ENCODE results near the gene EPB41L5.

GRCh38 chr2:120059483-120059882 lies 46.6 kb downstream of the EPB41L5 start:
- no peak for TF ChIP-seq CTCF (conservative IDR thresholded peaks at IDR 0.05; ENCODE audit: low read length)
- TF ChIP-seq EZH2phosphoT487 (IDR thresholded peaks at IDR 0.05; ENCODE audit: borderline replicate concordance, low read depth, low read length): no peak
